ENCODE results near the gene ANKRD55. TPM values are rescaled to one million over a fixed set of nuclear protein-coding genes. Genes with fewer than 3 reads are reported as not detected.

The ANKRD55 gene
- total RNA-seq, 1 experiment from 2014 or later, result 0.27 TPM

- Mint-ChIP-seq H3K9me3 (ENCODE audit: unreplicated experiment) (peaks cover 10% of the 10 kb centered on the region), H3K4me3 (ENCODE audit: unreplicated experiment) (no peak overlapping the region), H3K4me1 (ENCODE audit: low read depth, unreplicated experiment) (peaks cover 31% of the 10 kb centered on the region), H3K27me3 (ENCODE audit: insufficient read depth, unreplicated experiment) (no peaks in the 10 kb centered on the region), H3K27ac (ENCODE audit: unreplicated experiment) (peak overlapping the region; percentile 47), H3K36me3 (ENCODE audit: insufficient read depth, unreplicated experiment) (peaks cover 14% of the 10 kb centered on the region)
- intact Hi-C loops (cut with micrococcal nuclease; ENCODE audit: unreplicated experiment), result no loop called here
- H3K4me1 ChIP-seq, result peaks cover 70% of the 10 kb centered on the region
- no peak for TF ChIP-seq CTCF (IDR thresholded peaks at IDR 0.05; ENCODE audit: insufficient read depth in 1 of 2, low read depth in 1 of 2, low read length in 1 of 2, severe bottlenecking in 1 of 2, unreplicated experiment in 1 of 2)
- DNase-seq, result no peak
- H3K27me3 ChIP-seq (replicated peaks; ENCODE audit: control insufficient read depth, insufficient read depth, low read length), result no peaks in the 10 kb centered on the region
- peaks cover 15% of the 10 kb centered on the region for H3K9me3 ChIP-seq
- no peaks in the 10 kb centered on the region; the same call in 1 of the 2 replicates for H3K36me3 ChIP-seq (ENCODE audit: control insufficient read depth, insufficient read depth, low read length)
- no TSS peak for BruUV-seq (replicated peaks)
- H3K4me3 ChIP-seq (ENCODE audit: low read depth, low read length), result no peak overlapping the region
- CTCF ChIA-PET, result interaction anchor here (0.6 kb wide), 1 partner anchor 17 kb away, joined by 8 read pairs; no protein-coding TSS in a partner anchor
- POLR2A ChIA-PET, result no interaction called here
Observed at GRCh38 chr5:56055859-56056258, 177.3 kb downstream of the ANKRD55 start.

DNA sequence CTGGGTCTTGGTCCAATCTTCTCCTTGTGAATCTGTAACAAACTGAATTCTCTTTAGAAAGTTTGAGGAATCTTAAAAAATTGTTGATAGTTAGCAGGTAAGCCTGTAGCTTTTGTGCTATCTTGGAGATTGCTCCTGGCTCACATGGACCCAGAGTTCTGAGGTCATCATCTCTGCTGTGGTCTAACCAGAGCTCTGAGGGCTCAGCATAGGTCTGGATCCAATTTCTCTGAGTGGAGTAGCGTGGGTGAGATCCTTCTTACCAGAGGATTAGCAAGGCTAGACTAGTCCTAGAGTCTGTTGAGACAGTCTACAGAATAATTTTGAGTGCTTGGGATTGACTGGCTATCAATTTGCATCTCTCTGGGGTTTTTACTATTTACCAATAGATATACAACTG, 177.8 kb downstream of the ANKRD55 start:
- Histone ChIP-seq H3K36me3 (ENCODE audit: control insufficient read depth, insufficient read depth, low read length) (no peaks in the 10 kb centered on the region; the same call in 1 of the 2 replicates), H3K4me1 (peaks cover 68% of the 10 kb centered on the region), H3K4me3 (ENCODE audit: low read depth, low read length) (no peak overlapping the region), H3K9me3 (peaks cover 15% of the 10 kb centered on the region), H3K27me3 (replicated peaks; ENCODE audit: control insufficient read depth, insufficient read depth, low read length) (no peaks in the 10 kb centered on the region)
- peak overlapping the region; percentile 42 for H3K27ac Mint-ChIP-seq (ENCODE audit: unreplicated experiment)
- DNase-seq, result no peak
- BruUV-seq (replicated peaks), result no TSS peak
- ChIA-PET POLR2A (no interaction called here), CTCF (interaction anchor here (0.6 kb wide), 1 partner anchor 17 kb away, joined by 8 read pairs; no protein-coding TSS in a partner anchor)
- intact Hi-C loops (cut with micrococcal nuclease; ENCODE audit: unreplicated experiment), result no loop called here
- H3K36me3 Mint-ChIP-seq (ENCODE audit: insufficient read depth, unreplicated experiment), result peaks cover 8% of the 10 kb centered on the region
- no peak overlapping the region for H3K4me3 Mint-ChIP-seq (ENCODE audit: unreplicated experiment)
- peaks cover 30% of the 10 kb centered on the region for H3K4me1 Mint-ChIP-seq (ENCODE audit: low read depth, unreplicated experiment)
- peaks cover 10% of the 10 kb centered on the region for H3K9me3 Mint-ChIP-seq (ENCODE audit: unreplicated experiment)
- H3K27me3 Mint-ChIP-seq (ENCODE audit: insufficient read depth, unreplicated experiment), result no peaks in the 10 kb centered on the region
- no peak for TF ChIP-seq CTCF (IDR thresholded peaks at IDR 0.05; ENCODE audit: insufficient read depth in 1 of 2, low read depth in 1 of 2, low read length in 1 of 2, severe bottlenecking in 1 of 2, unreplicated experiment in 1 of 2)

GRCh38 chr5:56054666-56055065, 178.5 kb downstream of the ANKRD55 start:
- Mint-ChIP-seq H3K27me3 (ENCODE audit: insufficient read depth, unreplicated experiment) (no peaks in the 10 kb centered on the region), H3K36me3 (ENCODE audit: insufficient read depth, unreplicated experiment) (peaks cover 8% of the 10 kb centered on the region), H3K4me1 (ENCODE audit: low read depth, unreplicated experiment) (peaks cover 27% of the 10 kb centered on the region), H3K4me3 (ENCODE audit: unreplicated experiment) (no peak overlapping the region), H3K9me3 (ENCODE audit: unreplicated experiment) (peaks cover 10% of the 10 kb centered on the region), H3K27ac (ENCODE audit: unreplicated experiment) (no peak overlapping the region)
- H3K4me3 ChIP-seq (ENCODE audit: low read depth, low read length), result no peak overlapping the region
- ChIA-PET POLR2A (no interaction called here), CTCF (no interaction called here)
- intact Hi-C loops (cut with micrococcal nuclease; ENCODE audit: unreplicated experiment), result no loop called here
- peaks cover 62% of the 10 kb centered on the region for H3K4me1 ChIP-seq
- TF ChIP-seq CTCF (IDR thresholded peaks at IDR 0.05; ENCODE audit: insufficient read depth in 1 of 2, low read depth in 1 of 2, low read length in 1 of 2, severe bottlenecking in 1 of 2, unreplicated experiment in 1 of 2), result no peak
- no TSS peak for BruUV-seq (replicated peaks)
- no peaks in the 10 kb centered on the region; the same call in 1 of the 2 replicates for H3K36me3 ChIP-seq (ENCODE audit: control insufficient read depth, insufficient read depth, low read length)
- peaks cover 15% of the 10 kb centered on the region for H3K9me3 ChIP-seq
- DNase-seq, result no peak
- H3K27me3 ChIP-seq (replicated peaks; ENCODE audit: control insufficient read depth, insufficient read depth, low read length), result no peaks in the 10 kb centered on the region

Data from Caco-2 (cell line).